CD4-positive, CD25-positive, alpha-beta regulatory T cell (primary cell): ENCODE data around the gene ARHGEF28. TPM values are rescaled to one million over a fixed set of nuclear protein-coding genes. Genes with fewer than 3 reads are reported as not detected.

Source experiments
- ATAC-seq, 2 donors: fragments of 150-1000 bp; cut with Tn5 transposase; one replicate each; pipeline ENCODE4 v1.10.0; 2021; ENCODE audit warnings: low read depth in 2 of 2, moderate number of reproducible peaks in 2 of 2, moderate library complexity in 1 of 2
- DNase-seq, 3 donors: peaks; one replicate each; pipeline versions ENCODE4 v3.0.0 to v3.0.0-alpha.2; 2012 to 2022; ENCODE audit warnings: mixed read lengths in 1 of 3
- H3K27ac ChIP-seq: one replicate; pipeline ENCODE4 v1.7.0; 2013; ENCODE audit warnings: mild to moderate bottlenecking, low read length; ENCODE audit not compliant: insufficient read depth, poor library complexity, severe bottlenecking
- H3K27me3 ChIP-seq: one replicate; pipeline ENCODE4 v1.7.0; 2013; ENCODE audit warnings: low read length; ENCODE audit not compliant: control insufficient read depth, insufficient read depth
- H3K36me3 ChIP-seq: one replicate; pipeline ENCODE4 v1.7.0; 2013; ENCODE audit warnings: mild to moderate bottlenecking, low read length, moderate library complexity; ENCODE audit not compliant: control insufficient read depth, insufficient read depth
- H3K4me1 ChIP-seq: 2 replicates; pipeline ENCODE4 v1.7.0; 2013; ENCODE audit warnings: mild to moderate bottlenecking, low read length; ENCODE audit not compliant: insufficient read depth, control insufficient read depth, poor library complexity, severe bottlenecking
- H3K4me3 ChIP-seq: one replicate; pipeline ENCODE4 v1.7.0; 2013; ENCODE audit warnings: low read depth, mild to moderate bottlenecking, low read length, moderate library complexity
- H3K9me3 ChIP-seq, 2 experiments: 1 replicate in 1 of 2; 2 replicates in 1 of 2; pipeline ENCODE4 v1.7.0; 2013; ENCODE audit warnings: low read length in 2 of 2, mild to moderate bottlenecking in 1 of 2, moderate library complexity in 1 of 2; ENCODE audit not compliant: control insufficient read depth in 2 of 2
- H3K27ac Mint-ChIP-seq, 3 donors: one replicate each; pipeline ENCODE4 v1.8.0; 2020 to 2022; ENCODE audit warnings: mild to moderate bottlenecking in 3 of 3, mixed read lengths in 3 of 3, moderate library complexity in 2 of 3
- H3K27me3 Mint-ChIP-seq: one replicate; pipeline ENCODE4 v1.8.0; 2022; ENCODE audit warnings: mild to moderate bottlenecking, mixed read lengths
- H3K36me3 Mint-ChIP-seq: one replicate; pipeline ENCODE4 v1.8.0; 2020; ENCODE audit warnings: mixed read lengths
- H3K4me1 Mint-ChIP-seq, 4 donors: one replicate each; pipeline ENCODE4 v1.8.0; 2020 to 2022; ENCODE audit warnings: mixed read lengths in 4 of 4, mild to moderate bottlenecking in 1 of 4
- H3K4me3 Mint-ChIP-seq, 4 donors: one replicate each; pipeline ENCODE4 v1.8.0; 2020 to 2022; ENCODE audit warnings: mild to moderate bottlenecking in 4 of 4, mixed read lengths in 4 of 4, moderate library complexity in 3 of 4
- H3K9me3 Mint-ChIP-seq, 7 donors: one replicate each; pipeline ENCODE4 v1.8.0; 2020 to 2022; ENCODE audit warnings: mixed read lengths in 7 of 7, mild to moderate bottlenecking in 3 of 7, moderate library complexity in 2 of 7
- polyA plus RNA-seq, 4 donors: library from polyadenylated mRNA; unstranded; fragments of 300-500 nt; fragmentation: Illumina TruSeq; gene quantifications; one replicate each; pipeline ENCODE4 v1.2.3, GENCODE V29; 2021
- total RNA-seq: library from RNA; stranded (reverse); gene quantifications from one replicate; pipeline ENCODE4 v1.2.3, GENCODE V29; 2022

The ARHGEF28 gene
- total and polyA plus RNA-seq, 5 donors from 2014 or later, result not detected

DNA sequence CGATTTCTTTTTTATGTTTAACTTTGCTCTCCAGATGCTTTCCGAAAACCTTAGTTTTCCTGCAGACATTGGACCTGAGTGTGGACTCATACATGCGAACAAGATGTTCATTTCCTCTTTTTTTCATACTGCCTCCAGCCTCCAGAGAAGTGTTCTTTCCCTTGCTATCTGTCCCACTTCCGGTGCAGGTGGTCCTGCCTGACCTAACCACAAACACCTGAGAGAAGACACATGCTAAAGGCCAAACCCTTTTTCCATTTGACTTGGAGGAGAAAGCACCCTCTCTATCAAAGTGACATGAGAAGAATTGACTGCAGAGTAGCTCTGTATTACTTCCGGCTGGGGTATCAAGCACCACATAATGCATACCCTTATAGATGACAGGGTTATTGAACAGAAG lies 334.0 kb downstream of the ARHGEF28 start:
- H3K36me3 ChIP-seq, result no peaks in the 10 kb centered on the region
- no peak for DNase-seq
- Mint-ChIP-seq H3K27me3 (peaks cover 6% of the 10 kb centered on the region), H3K4me3 (no peak overlapping the region), H3K36me3 (no peaks in the 10 kb centered on the region), H3K27ac (no peak overlapping the region), H3K4me1 (no peaks in the 10 kb centered on the region), H3K9me3 (peaks cover 0 to 2% (median 0%) of the 10 kb centered on the region in 7 donors)
- no peaks in the 10 kb centered on the region for H3K4me1 ChIP-seq
- no peaks in the 10 kb centered on the region for H3K9me3 ChIP-seq
- no peak overlapping the region for H3K27ac ChIP-seq
- no peak for ATAC-seq
- H3K4me3 ChIP-seq, result no peak overlapping the region
- peaks cover 2% of the 10 kb centered on the region for H3K27me3 ChIP-seq

DNA sequence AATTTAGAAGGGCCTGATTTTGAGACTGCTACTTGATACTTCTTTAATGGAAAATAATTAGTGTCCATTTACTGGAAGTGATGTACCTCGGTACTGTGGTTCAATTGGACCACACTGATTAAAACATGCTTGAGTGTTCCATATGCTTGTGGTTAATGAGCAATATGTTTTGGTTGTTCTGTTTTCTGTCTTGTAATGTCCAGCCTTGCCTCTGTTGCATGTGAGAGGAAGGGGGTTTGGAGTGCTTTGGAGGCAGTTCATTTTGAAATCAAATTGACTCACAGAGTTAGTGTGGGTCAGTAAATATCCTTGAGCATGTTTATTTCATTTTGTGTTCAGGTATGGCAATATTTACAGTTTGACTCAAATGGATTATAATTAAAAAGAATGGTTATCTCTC lies 334.4 kb downstream of the ARHGEF28 start:
- no peak for DNase-seq
- Histone ChIP-seq H3K36me3 (no peaks in the 10 kb centered on the region), H3K9me3 (no peaks in the 10 kb centered on the region), H3K4me1 (no peaks in the 10 kb centered on the region), H3K4me3 (no peak overlapping the region), H3K27me3 (peaks cover 2% of the 10 kb centered on the region), H3K27ac (no peak overlapping the region)
- Mint-ChIP-seq H3K4me3 (no peak overlapping the region), H3K36me3 (no peaks in the 10 kb centered on the region), H3K9me3 (peaks cover 0 to 2% (median 0%) of the 10 kb centered on the region in 7 donors), H3K27me3 (peaks cover 6% of the 10 kb centered on the region), H3K4me1 (no peaks in the 10 kb centered on the region), H3K27ac (no peak overlapping the region)
- ATAC-seq, result no peak

GRCh38 chr5:73962801-73963425 lies 336.9 kb downstream of the ARHGEF28 start:
- Histone ChIP-seq H3K4me3 (no peak overlapping the region), H3K27me3 (peaks cover 2% of the 10 kb centered on the region), H3K27ac (no peak overlapping the region), H3K36me3 (no peaks in the 10 kb centered on the region), H3K4me1 (no peaks in the 10 kb centered on the region), H3K9me3 (no peaks in the 10 kb centered on the region)
- H3K9me3 Mint-ChIP-seq, result peaks cover 0 to 5% (median 0%) of the 10 kb centered on the region in 7 donors
- H3K4me3 Mint-ChIP-seq, result no peak overlapping the region
- DNase-seq, result no peak
- H3K27ac Mint-ChIP-seq, result no peak overlapping the region
- no peak for ATAC-seq
- no peaks in the 10 kb centered on the region for H3K27me3 Mint-ChIP-seq
- H3K36me3 Mint-ChIP-seq, result no peaks in the 10 kb centered on the region
- H3K4me1 Mint-ChIP-seq, result no peaks in the 10 kb centered on the region

DNA sequence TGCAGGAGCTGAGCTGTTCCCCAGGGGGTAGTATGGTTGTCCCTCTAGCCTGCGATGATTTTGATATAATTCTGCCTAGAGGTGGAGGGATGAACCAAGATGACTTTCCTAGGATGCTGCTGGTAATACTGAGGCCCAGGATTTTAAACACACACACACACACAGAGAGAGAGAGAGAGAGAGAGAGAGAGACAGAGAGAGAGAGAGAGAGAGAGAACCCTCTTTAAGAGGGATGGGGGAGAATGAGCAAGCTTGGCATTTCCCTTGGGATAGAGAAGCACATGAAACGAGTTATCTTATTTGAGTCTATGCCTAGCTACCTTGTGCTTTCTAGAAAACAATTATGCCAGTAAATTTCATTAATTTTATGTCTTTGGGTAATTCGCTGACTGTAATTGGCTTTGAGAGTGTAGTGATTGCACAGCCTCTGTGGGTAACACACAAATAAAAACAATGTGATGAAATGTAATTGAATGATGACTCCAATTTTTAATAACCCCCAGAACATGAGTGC lies 338.4 kb downstream of the ARHGEF28 start:
- no peak overlapping the region for H3K27ac ChIP-seq
- no peaks in the 10 kb centered on the region for H3K36me3 Mint-ChIP-seq
- no peaks in the 10 kb centered on the region for H3K36me3 ChIP-seq
- no peaks in the 10 kb centered on the region for H3K27me3 ChIP-seq
- H3K4me3 Mint-ChIP-seq, result no peak overlapping the region
- DNase-seq (no peak), ATAC-seq (no peak)
- H3K4me1 Mint-ChIP-seq, result no peaks in the 10 kb centered on the region
- no peaks in the 10 kb centered on the region for H3K9me3 ChIP-seq
- H3K27me3 Mint-ChIP-seq, result peaks cover 3% of the 10 kb centered on the region
- no peaks in the 10 kb centered on the region for H3K4me1 ChIP-seq
- peaks cover 0 to 4% (median 0%) of the 10 kb centered on the region in 7 donors for H3K9me3 Mint-ChIP-seq
- H3K4me3 ChIP-seq, result no peak overlapping the region
- H3K27ac Mint-ChIP-seq, result no peak overlapping the region

DNA sequence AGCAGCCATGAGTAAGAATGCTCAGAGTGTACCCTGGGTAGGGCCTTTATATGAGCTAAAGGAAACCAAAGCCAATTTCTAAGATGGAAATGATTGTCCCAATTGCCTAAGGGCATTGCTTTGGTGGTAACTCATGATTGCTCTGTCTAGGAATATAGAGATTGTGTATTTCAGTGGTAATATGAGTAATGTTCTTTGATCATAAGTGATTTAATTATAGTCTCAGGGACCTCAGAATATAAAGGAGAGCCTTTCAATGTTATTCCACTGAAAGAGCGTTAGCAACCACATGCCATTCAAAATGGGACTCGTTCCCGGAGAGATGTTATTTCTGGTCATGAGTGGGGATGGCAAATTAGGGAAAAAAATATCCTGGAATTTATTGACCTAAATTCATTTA lies 340.5 kb downstream of the ARHGEF28 start:
- Histone ChIP-seq H3K27ac (no peak overlapping the region), H3K27me3 (no peaks in the 10 kb centered on the region), H3K9me3 (no peaks in the 10 kb centered on the region), H3K4me1 (no peaks in the 10 kb centered on the region), H3K4me3 (no peak overlapping the region), H3K36me3 (no peaks in the 10 kb centered on the region)
- DNase-seq (no peak), ATAC-seq (no peak)
- H3K27me3 Mint-ChIP-seq, result peaks cover 6% of the 10 kb centered on the region
- H3K27ac Mint-ChIP-seq, result no peak overlapping the region
- H3K4me3 Mint-ChIP-seq, result no peak overlapping the region
- peaks cover 0 to 4% (median 0%) of the 10 kb centered on the region in 7 donors for H3K9me3 Mint-ChIP-seq
- no peaks in the 10 kb centered on the region for H3K36me3 Mint-ChIP-seq
- no peaks in the 10 kb centered on the region for H3K4me1 Mint-ChIP-seq

- Mint-ChIP-seq H3K4me1 (no peaks in the 10 kb centered on the region), H3K27ac (no peak overlapping the region), H3K27me3 (peaks cover 6% of the 10 kb centered on the region), H3K9me3 (peaks cover 0 to 4% (median 0%) of the 10 kb centered on the region in 7 donors), H3K4me3 (no peak overlapping the region), H3K36me3 (no peaks in the 10 kb centered on the region)
- no peak overlapping the region for H3K27ac ChIP-seq
- ATAC-seq (no peak), DNase-seq (no peak)
- no peaks in the 10 kb centered on the region for H3K36me3 ChIP-seq
- no peak overlapping the region for H3K4me3 ChIP-seq
- no peaks in the 10 kb centered on the region for H3K27me3 ChIP-seq
- no peaks in the 10 kb centered on the region for H3K4me1 ChIP-seq
- no peaks in the 10 kb centered on the region for H3K9me3 ChIP-seq
Observed at GRCh38 chr5:73967347-73967746, 341.4 kb downstream of the ARHGEF28 start.

DNA sequence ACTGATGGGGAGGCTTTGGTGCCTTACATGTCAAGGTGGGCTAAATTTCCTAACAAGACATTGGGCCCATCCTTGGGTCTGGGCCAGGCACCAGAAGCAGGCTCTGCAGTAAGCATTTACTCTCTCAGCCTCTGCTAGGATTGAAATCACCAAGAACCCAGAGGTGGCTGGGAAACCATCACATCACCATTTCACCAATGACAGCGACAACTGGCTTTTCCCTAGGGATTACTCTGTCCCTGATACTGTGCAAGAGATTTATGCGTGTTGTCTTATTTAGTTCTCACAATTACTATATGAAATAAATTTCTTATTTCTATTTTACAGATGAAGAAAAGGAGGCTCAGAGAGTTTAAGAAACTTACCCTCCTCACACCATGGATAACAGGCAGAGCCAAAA lies 342.2 kb downstream of the ARHGEF28 start:
- H3K36me3 ChIP-seq, result no peaks in the 10 kb centered on the region
- H3K27ac ChIP-seq, result no peak overlapping the region
- Mint-ChIP-seq H3K36me3 (no peaks in the 10 kb centered on the region), H3K9me3 (peaks cover 0 to 7% (median 0%) of the 10 kb centered on the region in 7 donors), H3K4me1 (no peaks in the 10 kb centered on the region), H3K27me3 (peaks cover 6% of the 10 kb centered on the region), H3K27ac (no peak overlapping the region), H3K4me3 (no peak overlapping the region)
- no peaks in the 10 kb centered on the region for H3K4me1 ChIP-seq
- DNase-seq, result no peak
- no peaks in the 10 kb centered on the region for H3K27me3 ChIP-seq
- H3K4me3 ChIP-seq, result no peak overlapping the region
- ATAC-seq, result no peak
- no peaks in the 10 kb centered on the region for H3K9me3 ChIP-seq

GRCh38 chr5:73968729-73969128 lies 342.7 kb downstream of the ARHGEF28 start:
- Mint-ChIP-seq H3K27me3 (peaks cover 6% of the 10 kb centered on the region), H3K4me3 (no peak overlapping the region), H3K36me3 (no peaks in the 10 kb centered on the region), H3K27ac (no peak overlapping the region), H3K9me3 (peaks cover 0 to 7% (median 0%) of the 10 kb centered on the region in 7 donors), H3K4me1 (no peaks in the 10 kb centered on the region)
- Histone ChIP-seq H3K36me3 (no peaks in the 10 kb centered on the region), H3K4me3 (no peak overlapping the region), H3K9me3 (no peaks in the 10 kb centered on the region), H3K27ac (no peak overlapping the region), H3K27me3 (no peaks in the 10 kb centered on the region), H3K4me1 (no peaks in the 10 kb centered on the region)
- DNase-seq (no peak), ATAC-seq (no peak)
